Stimulated activated CD8-positive, alpha-beta memory T cell treated with anti-CD3 and anti-CD28 coated beads, Interleukin-2, amount 100 ng/mL, for 48 hours (primary cell): Measurements from ENCODE around the gene FOXJ3.

Source experiments
- DNase-seq, 2 donors: peaks; one replicate each; pipeline ENCODE4 v3.0.0-alpha.2; 2020; ENCODE audit warnings: low read depth in 2 of 2

FOXJ3 gene

DNA sequence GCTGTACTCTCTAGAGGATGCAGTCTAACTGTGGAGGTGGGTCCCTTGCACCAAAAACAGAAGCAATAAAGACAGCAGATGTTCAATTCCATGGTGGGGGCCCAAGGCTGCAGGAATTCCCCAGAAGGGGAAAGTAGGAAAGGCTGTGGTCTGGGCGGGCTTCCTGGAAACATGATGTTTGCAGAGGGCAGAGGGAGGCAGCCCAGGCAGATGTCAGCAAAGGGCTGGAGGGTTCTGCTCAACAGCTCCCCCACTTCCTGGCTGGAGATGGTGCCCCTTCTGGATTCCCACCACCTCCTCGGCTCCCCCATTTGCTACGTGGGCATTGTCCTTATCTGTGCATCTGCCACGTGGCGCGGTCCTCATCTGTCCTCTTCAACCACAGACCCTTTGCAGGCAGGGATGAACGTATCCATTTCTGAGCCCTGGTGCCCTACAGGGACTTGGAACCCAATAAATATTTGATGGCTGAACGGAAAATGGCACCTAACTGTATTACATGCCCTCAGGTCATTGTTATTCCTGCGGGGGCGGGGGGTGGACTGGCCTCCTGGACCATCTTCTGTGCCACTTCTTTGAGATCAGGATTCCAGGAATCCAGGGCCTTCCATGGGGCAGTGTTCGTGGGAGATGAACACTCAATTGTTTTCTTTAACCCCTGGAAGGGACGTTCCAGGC, 190.2 kb downstream of the FOXJ3 start:
- no peak for DNase-seq

DNA sequence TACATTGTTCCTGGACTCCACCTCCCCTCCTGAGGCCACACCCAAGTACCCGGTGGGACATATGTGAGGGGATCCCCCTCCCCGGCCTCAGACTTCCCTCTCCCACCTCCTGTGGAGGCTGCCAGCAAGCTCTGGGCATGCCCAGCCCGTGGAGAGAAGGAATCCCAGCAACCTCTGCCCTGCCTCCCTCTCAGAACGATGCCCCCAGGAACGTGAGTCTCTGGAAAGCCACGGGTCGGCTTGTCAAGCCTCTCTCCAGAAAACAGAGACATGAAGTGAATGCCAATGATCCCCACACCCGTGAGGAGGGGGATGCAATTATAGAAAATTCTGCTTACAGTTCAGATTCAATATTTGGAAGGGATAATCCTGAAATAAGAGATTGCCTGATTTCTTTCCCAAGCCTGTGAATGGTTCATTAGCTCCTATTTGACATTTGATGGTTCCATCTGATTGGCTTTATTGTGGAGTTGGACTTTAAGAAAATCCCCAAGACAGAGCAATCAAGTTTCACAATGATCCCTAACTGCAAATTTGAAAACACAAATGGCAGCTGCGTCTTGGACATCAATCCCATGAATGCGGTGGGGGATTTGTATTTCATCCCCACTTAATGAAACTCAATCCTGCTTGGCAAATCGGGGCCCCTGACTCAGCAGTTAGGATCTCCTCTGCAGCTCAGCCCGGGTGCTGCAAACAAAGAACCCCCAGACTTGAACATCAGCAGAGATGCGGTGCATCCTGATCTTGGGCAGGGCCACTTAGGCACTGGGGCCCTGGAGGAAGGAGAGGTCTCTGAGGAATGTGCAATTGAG, 190.9 kb downstream of the FOXJ3 start:
- no peak for DNase-seq

DNA sequence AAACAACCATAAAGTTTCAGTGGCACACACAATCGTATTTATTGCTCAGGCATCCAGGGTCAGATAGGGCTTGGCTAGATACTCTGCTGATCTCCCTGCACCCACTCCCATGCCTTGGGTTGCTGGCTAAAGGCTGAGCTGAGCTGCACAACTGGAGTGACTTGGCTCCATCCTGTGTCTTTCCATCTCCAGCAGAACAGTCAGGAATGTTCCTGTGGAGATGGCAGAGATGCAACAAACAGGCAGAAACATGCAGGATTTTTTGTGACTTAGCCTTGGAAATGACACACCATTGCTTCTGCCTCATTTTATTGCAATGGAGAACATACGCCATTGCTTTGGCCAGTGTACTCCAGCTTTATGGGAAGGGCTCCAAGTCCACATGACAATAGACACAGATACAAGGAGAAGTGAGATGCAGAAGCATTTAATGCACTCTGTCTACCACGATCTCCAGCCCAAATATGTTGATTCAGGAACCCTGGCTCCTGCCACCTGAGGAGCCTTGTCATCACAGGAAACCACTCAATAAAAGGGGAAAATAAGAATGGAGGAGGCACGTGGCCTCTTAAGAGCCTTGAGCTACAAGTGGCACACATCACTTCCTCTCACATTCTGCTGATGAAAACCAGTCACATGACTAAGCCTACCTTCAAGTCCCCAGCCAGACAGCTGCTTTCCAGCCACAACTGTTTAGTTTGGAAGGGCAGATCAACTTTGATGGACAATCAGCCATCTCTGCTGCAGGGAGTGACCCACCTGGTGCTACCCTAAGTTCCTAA, 191.9 kb downstream of the FOXJ3 start:
- DNase-seq, result no peak

DNA sequence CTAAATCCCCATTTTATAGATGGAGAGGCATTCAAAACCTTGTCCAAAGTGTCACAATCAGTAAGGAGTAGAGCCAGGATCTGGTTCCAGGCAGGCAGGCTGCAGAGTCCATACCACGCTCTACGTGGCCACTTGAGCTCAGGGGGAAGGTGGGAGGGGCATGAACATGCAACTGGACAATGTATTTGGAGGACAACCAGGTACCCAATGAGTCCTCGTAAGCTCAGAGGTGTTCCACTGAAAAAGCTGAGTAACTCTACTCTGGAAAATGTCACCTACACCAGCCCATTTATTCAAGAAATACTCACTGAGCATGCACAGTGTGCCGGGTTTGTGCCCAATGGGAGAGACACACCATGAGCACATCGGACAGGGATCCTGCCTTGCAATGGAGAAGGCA, 193.1 kb downstream of the FOXJ3 start:
- no peak for DNase-seq

DNA sequence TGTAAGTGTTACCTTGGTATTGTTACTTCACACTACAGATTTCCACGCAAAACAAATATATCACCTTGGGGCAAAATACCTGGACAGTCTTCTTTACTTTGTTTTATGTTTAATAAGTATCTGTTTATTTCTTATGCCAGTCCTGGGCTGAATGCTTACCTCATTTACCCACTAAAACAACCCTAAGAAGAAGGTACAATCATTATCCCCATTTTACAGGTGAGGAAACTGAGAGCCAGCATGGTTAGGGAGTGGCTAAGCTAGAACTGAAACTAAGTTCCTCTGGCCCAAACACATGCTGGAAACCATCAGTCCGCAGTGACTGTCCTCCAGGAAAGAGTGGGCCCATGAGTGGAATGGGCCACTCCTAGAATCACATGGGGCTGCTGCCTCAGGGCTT, 194.8 kb downstream of the FOXJ3 start:
- DNase-seq, result no peak

DNA sequence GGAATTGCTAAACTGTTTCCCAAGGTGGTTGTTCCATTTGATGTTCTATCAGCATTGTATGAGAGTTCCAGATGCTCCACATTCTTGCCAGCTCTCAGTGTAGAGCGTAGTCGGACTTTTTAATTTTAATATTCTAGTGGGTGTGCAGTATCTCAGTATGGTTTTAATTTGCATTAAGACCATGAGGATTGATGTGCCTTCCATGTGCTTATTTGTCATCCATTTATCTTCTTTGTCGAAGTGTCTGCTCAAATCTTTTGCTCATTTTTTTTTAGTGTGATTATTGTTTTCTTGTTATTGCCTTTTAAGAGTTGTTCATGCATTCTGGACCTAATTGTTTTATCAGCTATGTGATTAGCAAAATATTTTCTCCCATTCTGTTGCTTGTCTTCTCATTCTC, 195.6 kb downstream of the FOXJ3 start:
- no peak for DNase-seq

DNA sequence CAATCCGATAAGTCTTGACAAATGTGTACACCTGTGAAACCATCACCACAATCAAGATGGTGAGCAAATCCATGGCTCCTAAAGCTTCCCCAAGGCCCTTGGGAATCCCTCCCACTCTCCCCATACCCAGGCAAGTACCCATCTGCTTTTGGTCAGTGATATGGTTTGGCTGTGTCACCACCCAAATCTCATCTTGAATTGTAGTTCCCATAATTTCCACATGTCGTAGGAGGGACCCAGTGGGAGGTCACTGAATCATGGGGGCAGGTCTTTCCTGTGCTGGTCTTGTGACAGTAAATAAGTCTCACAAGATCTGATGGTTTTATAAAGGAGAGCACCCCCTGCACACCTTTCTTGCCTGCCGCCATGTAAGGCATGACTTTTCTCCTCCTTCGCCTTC, 196.4 kb downstream of the FOXJ3 start:
- no peak for DNase-seq

DNA sequence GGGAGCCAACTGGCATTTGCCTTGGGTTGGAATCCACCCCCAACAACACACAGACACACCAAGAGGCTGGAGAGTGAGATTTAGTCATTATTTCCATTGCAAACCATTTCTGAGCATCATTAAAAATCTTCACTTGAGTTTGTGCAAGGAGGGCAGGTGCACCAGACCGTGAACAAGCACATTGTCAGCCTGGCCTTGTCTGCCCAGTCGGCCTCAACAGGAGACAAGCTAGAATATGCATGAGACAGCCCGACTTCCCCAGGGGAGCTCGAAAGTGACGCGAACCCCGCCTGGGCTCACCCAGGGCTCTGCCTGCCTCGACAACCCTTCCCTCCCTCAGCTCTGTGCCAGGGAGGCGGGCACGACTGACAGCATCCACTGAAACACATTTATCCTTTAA, 197.3 kb downstream of the FOXJ3 start:
- no peak for DNase-seq

DNA sequence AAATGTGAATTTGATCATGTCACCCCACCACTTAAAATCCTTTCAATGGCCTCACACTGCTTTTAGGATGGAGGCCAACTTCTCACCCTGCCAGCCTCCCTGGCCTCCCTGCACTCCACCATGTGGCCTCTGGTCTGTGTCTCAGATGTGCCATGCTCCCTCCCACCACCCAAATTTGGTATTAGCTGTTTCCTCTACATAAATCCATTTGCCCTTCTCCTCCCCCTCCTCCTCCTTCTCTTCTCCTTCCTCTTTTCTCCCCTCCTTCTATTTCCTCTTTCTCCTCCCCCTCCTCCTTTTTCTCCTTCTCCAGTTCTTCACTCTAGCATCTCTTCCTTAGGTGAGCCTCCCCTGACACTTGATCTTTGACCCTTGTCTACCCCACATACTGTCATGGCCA, 198.6 kb downstream of the FOXJ3 start:
- DNase-seq, result no peak

DNA sequence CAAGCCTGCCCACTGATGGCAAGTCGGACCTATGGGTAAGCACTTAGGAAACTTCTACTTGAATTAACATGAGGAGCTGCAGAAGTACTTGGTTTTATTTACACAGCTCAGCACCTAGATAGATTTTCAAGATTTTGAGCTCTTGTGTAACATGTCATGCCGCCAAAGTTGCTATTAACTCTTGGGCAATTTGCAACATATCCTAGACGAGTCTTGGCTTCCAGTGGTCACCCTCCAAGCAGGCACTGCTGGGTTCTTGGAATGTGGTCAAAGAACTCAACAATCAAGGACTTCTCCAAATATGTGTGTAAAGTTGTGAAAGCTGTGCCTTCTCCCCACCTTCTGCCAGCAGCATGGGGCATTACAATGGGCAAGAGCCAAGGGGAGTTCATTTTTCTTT, 199.6 kb downstream of the FOXJ3 start:
- DNase-seq, result no peak

DNA sequence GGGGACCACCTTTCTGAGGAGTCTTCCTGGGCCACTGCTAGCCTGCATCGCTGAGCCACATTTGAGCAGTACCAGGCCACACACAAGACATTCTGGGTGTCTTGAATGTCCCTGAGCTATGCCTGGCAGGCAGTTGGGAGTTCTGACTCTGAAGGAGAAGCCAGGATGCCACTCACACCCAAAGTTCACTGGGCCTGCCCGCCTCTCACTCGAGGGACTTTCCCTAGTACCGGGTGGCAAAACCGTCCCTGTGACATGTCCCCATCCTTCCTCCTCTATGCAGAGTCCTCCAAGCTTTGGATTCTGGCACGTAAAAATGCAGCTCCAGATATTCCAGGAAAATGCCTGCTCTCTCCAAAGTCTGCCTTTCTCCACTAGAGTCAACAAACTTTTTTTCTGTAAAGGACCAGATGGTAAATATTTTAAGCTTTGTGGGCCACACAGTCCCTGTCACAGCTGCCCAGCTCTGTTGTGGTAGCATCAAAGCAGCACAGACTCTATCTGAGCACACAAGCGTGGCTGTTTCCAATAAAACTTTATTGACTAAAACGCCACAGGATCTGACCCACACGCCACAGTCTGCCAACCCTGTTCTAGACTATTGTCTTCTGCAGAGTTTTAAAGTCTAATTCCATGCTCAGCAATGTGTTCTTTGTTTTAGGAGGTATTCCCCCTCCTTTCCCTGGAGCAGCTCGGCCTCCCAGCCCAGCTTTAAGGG, 201.1 kb downstream of the FOXJ3 start:
- no peak for DNase-seq

DNA sequence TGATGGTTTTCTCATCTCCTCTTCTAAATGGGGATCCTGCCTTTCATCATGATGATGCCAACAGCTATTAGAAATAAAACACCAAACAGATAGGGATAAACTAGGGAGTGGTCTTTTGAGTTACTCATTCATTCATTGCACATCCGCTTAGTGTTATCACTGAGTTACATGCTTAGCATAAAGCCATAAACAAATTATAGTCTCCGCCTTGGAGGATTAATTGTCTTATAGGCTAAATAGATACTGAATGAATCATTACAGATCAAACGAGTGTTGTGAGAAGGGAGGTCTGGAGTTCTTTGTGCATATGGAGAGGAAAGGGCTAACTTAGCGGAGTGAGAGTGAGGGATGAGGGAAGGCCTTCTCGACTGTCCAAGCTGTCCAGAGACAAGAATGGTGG, 201.6 kb downstream of the FOXJ3 start:
- no peak for DNase-seq

DNA sequence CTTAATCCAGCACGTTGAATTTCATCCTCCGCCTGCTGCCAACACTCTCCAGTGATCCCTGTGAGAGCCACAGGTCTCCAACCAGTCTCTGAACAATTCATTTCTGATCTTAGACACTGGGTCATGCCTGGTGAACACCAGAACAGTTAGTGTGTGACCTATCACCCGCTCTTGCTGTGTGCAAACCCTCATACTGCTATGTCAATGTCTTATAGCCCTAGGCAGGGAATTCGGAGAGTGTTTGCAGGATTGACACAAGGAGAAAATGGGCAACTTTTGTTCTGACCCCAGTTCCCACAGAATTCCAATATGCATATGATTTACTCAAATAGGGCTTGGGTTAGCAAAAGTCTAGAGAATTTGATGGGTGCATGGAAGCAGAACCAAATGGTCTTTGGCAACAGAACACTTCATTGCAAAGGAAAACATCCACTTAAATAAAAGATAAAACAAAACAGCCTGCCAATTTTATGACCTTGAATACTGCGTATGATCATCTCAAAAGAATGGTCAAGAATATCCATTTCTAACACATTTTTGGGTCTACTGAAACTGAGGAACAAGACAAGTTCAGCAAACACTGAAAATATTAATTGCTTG, 204.9 kb downstream of the FOXJ3 start:
- DNase-seq, result no peak

DNA sequence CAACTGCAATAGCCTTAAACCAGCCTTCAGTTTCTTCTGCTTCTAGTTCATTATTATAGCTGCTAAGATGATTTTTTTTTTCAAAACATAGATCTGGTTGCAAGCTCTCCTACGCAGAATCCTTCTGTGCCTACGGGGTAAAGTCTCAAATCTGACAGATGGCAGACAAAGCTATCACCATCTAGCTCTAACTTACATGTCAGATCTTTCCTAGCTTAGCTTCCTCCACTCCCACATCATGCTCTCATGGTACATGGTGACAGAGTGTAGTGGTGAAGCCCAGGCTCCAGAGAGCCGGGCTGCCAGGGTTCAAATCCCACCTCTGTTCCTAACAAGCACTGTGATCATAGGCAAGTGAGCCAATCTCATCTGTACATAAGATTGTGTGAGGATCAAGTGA, 206.1 kb downstream of the FOXJ3 start:
- DNase-seq, result no peak

DNA sequence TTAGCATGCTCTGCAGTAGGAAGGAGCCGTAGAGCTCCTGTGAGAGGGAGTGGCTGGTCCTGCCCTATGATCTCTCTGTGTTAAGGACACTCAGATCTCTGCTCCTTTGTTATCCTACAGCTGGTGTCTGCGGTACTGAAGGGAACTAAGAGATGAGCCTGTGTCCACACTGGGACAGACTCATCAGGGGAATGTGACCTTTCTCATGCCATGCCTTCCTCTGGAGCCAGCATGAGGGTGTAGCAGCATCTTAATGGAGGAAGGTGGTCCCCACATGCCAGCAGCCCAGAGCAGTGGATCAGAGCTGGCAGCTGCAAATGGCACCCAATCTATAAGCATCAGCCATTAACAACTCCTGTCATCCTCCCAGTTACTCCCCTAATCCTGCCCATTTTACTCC, 206.5 kb downstream of the FOXJ3 start:
- DNase-seq, result no peak

DNA sequence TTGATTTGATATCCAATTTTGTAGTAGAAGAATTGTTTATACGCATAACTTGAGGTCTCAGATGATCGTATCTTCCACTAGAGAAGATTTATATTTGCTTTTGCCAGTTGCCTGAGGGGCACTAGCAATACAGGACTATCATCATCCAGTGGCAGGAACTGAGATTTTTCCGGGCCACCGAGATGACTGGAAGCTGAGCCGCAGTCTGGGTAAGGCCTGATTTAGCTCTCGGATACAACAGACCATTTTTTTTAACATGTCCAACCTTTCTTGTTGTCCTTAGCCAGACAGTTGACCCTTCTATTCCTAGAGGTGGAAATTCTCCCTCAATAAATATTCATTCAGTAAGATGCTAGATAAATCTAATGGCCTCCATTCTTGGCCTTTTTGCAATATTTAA, 207.3 kb downstream of the FOXJ3 start:
- DNase-seq, result no peak
